Neural cell (in vitro differentiated cells): ENCODE data around the gene SHBG.

ENCODE experiments used
- POLR2AphosphoS5 ChIP-seq: IDR thresholded peaks from 2 replicates; pipeline ENCODE4 v1.6.1; 2012
- TF ChIP-seq, protein P1 (sequence below): fragments of 450-650 bp; IDR thresholded peaks from 2 replicates; pipeline ENCODE4 v1.5.1; 2014; ENCODE audit warnings: antibody characterized with exemption, mild to moderate bottlenecking, moderate library complexity; ENCODE audit not compliant: poor library complexity, severe bottlenecking

DNA sequence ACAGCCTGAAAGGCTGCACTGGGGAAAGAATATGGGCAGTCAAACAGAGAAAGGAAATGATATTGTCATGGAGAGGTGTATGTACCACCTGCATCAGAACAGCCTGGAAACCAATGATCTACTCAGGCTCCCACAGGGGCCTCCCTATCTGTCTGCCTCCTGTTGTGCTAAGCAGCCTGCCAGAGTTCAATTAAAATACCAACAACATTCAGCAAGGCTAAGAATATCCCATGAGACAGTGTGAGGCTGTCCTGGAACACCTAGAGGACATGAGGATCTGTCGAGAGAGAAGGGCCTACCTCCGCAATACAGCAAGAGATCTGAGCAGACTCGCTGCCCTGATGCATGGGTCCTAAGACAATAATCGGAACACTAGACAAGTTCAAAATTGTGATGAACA is 23.7 kb upstream of the SHBG start:
- TF ChIP-seq, protein P1, sequence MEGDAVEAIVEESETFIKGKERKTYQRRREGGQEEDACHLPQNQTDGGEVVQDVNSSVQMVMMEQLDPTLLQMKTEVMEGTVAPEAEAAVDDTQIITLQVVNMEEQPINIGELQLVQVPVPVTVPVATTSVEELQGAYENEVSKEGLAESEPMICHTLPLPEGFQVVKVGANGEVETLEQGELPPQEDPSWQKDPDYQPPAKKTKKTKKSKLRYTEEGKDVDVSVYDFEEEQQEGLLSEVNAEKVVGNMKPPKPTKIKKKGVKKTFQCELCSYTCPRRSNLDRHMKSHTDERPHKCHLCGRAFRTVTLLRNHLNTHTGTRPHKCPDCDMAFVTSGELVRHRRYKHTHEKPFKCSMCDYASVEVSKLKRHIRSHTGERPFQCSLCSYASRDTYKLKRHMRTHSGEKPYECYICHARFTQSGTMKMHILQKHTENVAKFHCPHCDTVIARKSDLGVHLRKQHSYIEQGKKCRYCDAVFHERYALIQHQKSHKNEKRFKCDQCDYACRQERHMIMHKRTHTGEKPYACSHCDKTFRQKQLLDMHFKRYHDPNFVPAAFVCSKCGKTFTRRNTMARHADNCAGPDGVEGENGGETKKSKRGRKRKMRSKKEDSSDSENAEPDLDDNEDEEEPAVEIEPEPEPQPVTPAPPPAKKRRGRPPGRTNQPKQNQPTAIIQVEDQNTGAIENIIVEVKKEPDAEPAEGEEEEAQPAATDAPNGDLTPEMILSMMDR, result no peak
- TF ChIP-seq POLR2AphosphoS5, result no peak
